Measurements from ENCODE around the gene ARNT2.

ARNT2 gene

DNA sequence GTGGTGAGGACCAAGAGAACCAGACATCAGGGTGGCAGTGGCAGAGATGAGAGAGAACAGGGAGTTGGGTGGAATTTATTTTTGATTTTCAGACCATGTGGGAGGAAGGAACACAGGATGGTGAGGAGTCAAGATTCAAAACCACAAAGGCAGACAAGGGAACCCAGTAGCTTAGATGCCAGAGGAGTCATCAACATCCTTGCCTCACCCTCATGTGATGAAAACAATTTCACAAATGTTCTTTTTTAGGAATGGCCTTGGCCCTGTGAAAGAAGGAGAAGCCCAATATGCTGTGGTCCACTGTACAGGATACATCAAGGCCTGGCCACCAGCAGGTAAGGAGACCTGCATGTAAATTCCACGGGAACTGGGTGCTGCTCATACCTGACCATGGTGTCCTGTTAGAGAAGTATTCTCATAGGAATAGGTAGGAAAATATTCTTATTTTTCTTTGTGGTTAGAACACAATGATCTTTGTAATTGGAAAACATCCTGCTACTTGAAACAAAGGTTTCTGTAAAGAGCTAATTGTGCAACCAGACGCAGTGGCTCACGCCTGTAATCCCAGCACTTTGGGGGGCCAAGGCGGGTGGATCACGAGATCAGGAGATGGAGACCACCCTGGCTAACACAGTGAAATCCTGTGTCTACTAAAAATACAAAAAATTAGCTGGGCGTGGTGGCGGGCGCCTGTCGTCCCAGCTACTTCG, 110.0 kb downstream of the ARNT2 start:
- no peak overlapping the region for H3K9ac ChIP-seq
- H3K4me3 ChIP-seq (IDR thresholded peaks at IDR 0.05; ENCODE audit: insufficient read depth, low read depth, low read length), result no peak overlapping the region
- TF ChIP-seq, protein P1, sequence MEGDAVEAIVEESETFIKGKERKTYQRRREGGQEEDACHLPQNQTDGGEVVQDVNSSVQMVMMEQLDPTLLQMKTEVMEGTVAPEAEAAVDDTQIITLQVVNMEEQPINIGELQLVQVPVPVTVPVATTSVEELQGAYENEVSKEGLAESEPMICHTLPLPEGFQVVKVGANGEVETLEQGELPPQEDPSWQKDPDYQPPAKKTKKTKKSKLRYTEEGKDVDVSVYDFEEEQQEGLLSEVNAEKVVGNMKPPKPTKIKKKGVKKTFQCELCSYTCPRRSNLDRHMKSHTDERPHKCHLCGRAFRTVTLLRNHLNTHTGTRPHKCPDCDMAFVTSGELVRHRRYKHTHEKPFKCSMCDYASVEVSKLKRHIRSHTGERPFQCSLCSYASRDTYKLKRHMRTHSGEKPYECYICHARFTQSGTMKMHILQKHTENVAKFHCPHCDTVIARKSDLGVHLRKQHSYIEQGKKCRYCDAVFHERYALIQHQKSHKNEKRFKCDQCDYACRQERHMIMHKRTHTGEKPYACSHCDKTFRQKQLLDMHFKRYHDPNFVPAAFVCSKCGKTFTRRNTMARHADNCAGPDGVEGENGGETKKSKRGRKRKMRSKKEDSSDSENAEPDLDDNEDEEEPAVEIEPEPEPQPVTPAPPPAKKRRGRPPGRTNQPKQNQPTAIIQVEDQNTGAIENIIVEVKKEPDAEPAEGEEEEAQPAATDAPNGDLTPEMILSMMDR (conservative IDR thresholded peaks at IDR 0.05; ENCODE audit: low read depth, low read length), result no peak
- H3K36me3 ChIP-seq (ENCODE audit: insufficient read depth), result no peaks in the 10 kb centered on the region
- no peak overlapping the region for H2AFZ ChIP-seq (ENCODE audit: low read depth)
- no peaks in the 10 kb centered on the region for H3K27me3 ChIP-seq (ENCODE audit: insufficient read depth, low read depth)
- H3K4me2 ChIP-seq, result no peak overlapping the region
- no peaks in the 10 kb centered on the region for H4K20me1 ChIP-seq (ENCODE audit: insufficient read depth)
- no peak overlapping the region for H3K27ac ChIP-seq
- H3K4me1 ChIP-seq (ENCODE audit: low read depth, poor library complexity, severe bottlenecking), result no peaks in the 10 kb centered on the region
- H3K79me2 ChIP-seq (ENCODE audit: insufficient read depth, low read depth), result no peaks in the 10 kb centered on the region

DNA sequence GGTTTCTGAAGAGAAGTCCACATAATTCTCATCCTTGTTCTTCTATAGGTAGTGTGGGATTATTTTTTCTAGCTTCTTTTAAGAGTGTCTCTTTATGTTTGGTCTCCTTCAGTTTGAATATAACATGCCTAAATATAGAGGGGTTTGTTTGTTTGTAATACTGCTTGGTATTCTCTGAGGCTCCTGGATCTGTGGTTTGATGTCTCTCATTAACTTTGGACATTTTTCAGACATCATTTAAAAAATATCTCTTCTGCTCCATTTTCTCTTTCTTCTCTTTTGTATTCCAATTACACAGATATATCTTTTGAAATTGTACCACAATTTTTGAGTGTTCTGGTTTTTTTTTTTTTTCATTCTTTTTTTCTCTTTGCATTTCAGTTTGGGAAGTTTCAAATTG, 113.1 kb downstream of the ARNT2 start:
- TF ChIP-seq, protein P1 (conservative IDR thresholded peaks at IDR 0.05; ENCODE audit: low read depth, low read length), result no peak

DNA sequence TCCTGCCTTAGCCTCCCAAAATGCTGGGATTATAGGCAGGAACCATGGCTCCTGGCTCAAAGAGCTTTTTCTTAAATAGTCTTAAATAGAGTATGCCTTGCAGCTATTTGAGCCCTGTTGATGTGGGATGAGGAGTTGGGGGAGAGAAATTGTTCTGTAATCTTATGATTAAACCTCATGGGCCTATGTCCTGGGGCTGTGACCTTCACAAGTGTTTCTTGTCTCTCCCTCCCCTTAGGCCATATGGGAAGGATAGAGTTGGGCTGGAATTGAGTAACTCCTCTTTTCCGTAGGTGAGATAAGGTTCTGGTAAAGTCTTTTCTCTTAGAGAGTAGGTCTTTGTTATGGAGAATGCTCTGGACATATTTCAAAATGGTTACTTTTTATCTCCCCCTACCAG, 114.3 kb downstream of the ARNT2 start:
- no peaks in the 10 kb centered on the region for H3K27me3 ChIP-seq (ENCODE audit: insufficient read depth, low read depth)
- H3K4me1 ChIP-seq (ENCODE audit: low read depth, poor library complexity, severe bottlenecking), result no peaks in the 10 kb centered on the region
- H3K9ac ChIP-seq, result no peak overlapping the region
- H4K20me1 ChIP-seq (ENCODE audit: insufficient read depth), result no peaks in the 10 kb centered on the region
- H3K36me3 ChIP-seq (ENCODE audit: insufficient read depth), result no peaks in the 10 kb centered on the region
- no peak overlapping the region for H3K4me2 ChIP-seq
- no peak overlapping the region for H3K4me3 ChIP-seq (IDR thresholded peaks at IDR 0.05; ENCODE audit: insufficient read depth, low read depth, low read length)
- H3K79me2 ChIP-seq (ENCODE audit: insufficient read depth, low read depth), result no peaks in the 10 kb centered on the region
- H2AFZ ChIP-seq (ENCODE audit: low read depth), result no peak overlapping the region
- TF ChIP-seq, protein P1 (conservative IDR thresholded peaks at IDR 0.05; ENCODE audit: low read depth, low read length), result no peak
- no peak overlapping the region for H3K27ac ChIP-seq

More for the DNA sequence above, 113.1 kb downstream of the ARNT2 start:
- Histone ChIP-seq H3K27me3 (ENCODE audit: insufficient read depth, low read depth) (no peaks in the 10 kb centered on the region), H3K27ac (no peak overlapping the region), H3K4me1 (ENCODE audit: low read depth, poor library complexity, severe bottlenecking) (no peaks in the 10 kb centered on the region), H3K4me2 (no peak overlapping the region), H4K20me1 (ENCODE audit: insufficient read depth) (no peaks in the 10 kb centered on the region), H3K36me3 (ENCODE audit: insufficient read depth) (no peaks in the 10 kb centered on the region), H3K9ac (no peak overlapping the region), H3K79me2 (ENCODE audit: insufficient read depth, low read depth) (no peaks in the 10 kb centered on the region), H3K4me3 (IDR thresholded peaks at IDR 0.05; ENCODE audit: insufficient read depth, low read depth, low read length) (no peak overlapping the region), H2AFZ (ENCODE audit: low read depth) (no peak overlapping the region)

DNA sequence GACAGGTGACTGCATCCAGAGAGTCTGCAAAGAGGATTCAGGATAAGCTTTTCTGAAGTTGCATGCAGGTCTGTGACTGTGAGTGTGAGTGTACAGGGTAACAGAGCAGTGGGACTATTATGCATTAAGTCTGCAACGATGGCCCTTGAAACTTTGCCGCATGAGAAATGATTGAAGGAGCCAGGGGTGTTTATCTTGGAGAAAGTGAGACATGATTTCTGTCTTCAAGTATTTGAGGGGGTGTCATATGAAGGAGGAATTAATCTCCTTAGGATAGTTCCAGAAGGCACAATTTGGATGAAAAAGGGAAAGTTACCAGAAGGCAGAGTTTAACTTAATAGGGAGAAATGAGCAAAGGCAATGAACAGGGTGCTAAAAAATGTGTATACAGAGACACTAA, 119.6 kb downstream of the ARNT2 start:
- Histone ChIP-seq H3K4me2 (no peak overlapping the region), H3K4me3 (IDR thresholded peaks at IDR 0.05; ENCODE audit: insufficient read depth, low read depth, low read length) (no peak overlapping the region), H4K20me1 (ENCODE audit: insufficient read depth) (no peaks in the 10 kb centered on the region), H2AFZ (ENCODE audit: low read depth) (no peak overlapping the region), H3K36me3 (ENCODE audit: insufficient read depth) (no peaks in the 10 kb centered on the region), H3K27me3 (ENCODE audit: insufficient read depth, low read depth) (no peaks in the 10 kb centered on the region), H3K27ac (no peak overlapping the region), H3K9ac (no peak overlapping the region), H3K4me1 (ENCODE audit: low read depth, poor library complexity, severe bottlenecking) (no peaks in the 10 kb centered on the region), H3K79me2 (ENCODE audit: insufficient read depth, low read depth) (no peaks in the 10 kb centered on the region)
- TF ChIP-seq, protein P1 (conservative IDR thresholded peaks at IDR 0.05; ENCODE audit: low read depth, low read length), result no peak

Data from KMS-11 (cell line).